Motor neuron (in vitro differentiated cells): ENCODE data around the gene PCDHGC3. TPM values are rescaled to one million over a fixed set of nuclear protein-coding genes. Genes with fewer than 3 reads are reported as not detected.

Experiments
- ATAC-seq, 8 experiments: fragments of 200-7000 bp; cut with Tn5 transposase; replicated peaks in 6 of 8; 2 replicates each; pipeline ENCODE4 v1.8.0; 2021; ENCODE audit warnings: mild to moderate bottlenecking in 8 of 8, moderate library complexity in 8 of 8
- H3K27ac ChIP-seq, 2 donors: fragments of 250-450 bp; sonication (Bioruptor Pico); 2 replicates each; pipeline ENCODE4 v1.9.0; 2021; ENCODE audit warnings: antibody characterized with exemption in 2 of 2, mild to moderate bottlenecking in 2 of 2, moderate library complexity in 1 of 2
- H3K4me1 ChIP-seq, 2 donors: fragments of 250-450 bp; sonication (Bioruptor Pico); replicated peaks in 1 of 2; 2 replicates each; pipeline ENCODE4 v1.6.1; 2021; ENCODE audit warnings: antibody characterized with exemption in 2 of 2, mild to moderate bottlenecking in 2 of 2, moderate library complexity in 1 of 2
- H3K4me3 ChIP-seq, 5 donors: fragments of 250-450 bp; sonication (Bioruptor Pico); 2 replicates each; pipeline ENCODE4 v1.9.0; 2021; ENCODE audit warnings: antibody characterized with exemption in 5 of 5, mild to moderate bottlenecking in 5 of 5, moderate library complexity in 4 of 5
- WGBS, 10 experiments: fragments of 450-650 bp; shearing (Covaris generic); methylation state at CpG; one replicate each; pipeline ENCODE4 v1.0.0; 2022; 5-methylcytosine and 5-hydroxymethylcytosine counted together
- in situ Hi-C, 9 experiments: fragments of 400-800 bp; cut with MboI; loops; one replicate each; pipeline ENCODE4 v1.15.0; 2021; ENCODE audit warnings: low sequenced_read_pairs in 9 of 9, low pct_unique_long_range_greater_than_20kb in 2 of 9; ENCODE audit not compliant: unreplicated experiment in 9 of 9
- total RNA-seq, 8 experiments: library from RNA; unstranded; fragments of 300-600 nt; gene quantifications; 2 replicates each; pipeline versions ENCODE4 v1.2.3 to v1.2.4, GENCODE V29; 2022

Gene PCDHGC3
- total RNA-seq, 8 experiments from 2014 or later: 15.4 to 73.0 (median 26.0) TPM

- H3K4me3 ChIP-seq: no peak overlapping the region
- in situ Hi-C loops: loop anchor here in 1 of 9 experiments (10.0 kb wide), 1 partner anchor 119 kb away; the partner anchor contains the start of genes PCDHGA9 and PCDHGB6
- H3K27ac ChIP-seq: no peak overlapping the region
- peaks cover 23 to 27% of the 10 kb centered on the region in 2 donors for H3K4me1 ChIP-seq
- no peak for ATAC-seq
- WGBS, 10 experiments: 66 to 100% (median 83%) methylated on average over 2 to 8 of the region's 8 CpGs; no CpG with 5 or more reads in 2 of the 10 experiments
These were observed 48.2 kb downstream of the PCDHGC3 start for GRCh38 chr5:141523991-141524390.

DNA sequence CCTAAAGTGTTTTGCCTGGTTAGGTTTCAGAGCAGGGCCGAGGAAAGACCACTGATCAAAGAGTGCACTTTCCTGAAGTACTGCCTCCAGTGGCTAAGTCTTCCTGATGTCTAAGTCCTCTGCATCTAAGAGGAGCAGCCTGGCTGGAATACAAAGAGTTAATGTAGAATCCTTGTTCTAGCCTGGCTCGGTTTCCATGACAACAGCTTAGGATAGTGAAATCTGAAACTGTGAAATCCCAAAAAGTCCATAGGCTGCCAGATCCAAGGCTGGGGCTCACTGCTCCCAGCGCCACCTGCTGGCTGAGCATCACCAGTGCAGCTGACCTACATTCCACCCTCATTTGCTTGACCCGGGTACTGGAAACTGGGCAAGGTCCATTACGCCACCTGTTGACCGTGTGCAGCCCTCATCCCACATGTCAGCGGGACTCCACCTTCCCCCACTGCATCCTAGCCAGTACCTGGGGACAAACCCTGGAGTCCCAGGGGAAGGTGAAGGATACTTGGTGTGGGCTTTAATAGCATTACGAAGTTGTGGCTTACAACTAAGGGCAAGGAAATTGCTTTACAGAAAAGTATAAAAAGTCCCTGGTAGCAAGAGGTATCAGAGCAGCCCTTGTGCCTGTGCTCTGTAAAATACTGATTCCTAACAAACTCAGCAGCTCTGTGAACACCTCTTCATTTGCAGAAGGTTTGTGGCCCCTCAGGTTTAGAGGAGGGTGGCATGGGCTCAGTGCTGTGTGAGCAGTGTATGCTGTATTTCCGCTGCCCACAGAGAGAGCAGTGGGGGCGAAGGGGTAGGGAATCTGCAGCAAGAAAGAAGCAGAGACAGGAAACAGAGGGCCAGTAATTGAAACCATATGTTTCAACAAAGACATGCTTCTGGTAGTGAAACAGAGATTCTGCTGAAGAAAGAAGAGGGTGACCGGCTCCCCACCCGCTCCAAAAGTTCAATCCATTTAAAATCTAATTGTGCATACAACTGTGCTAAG is 49.1 kb downstream of the PCDHGC3 start:
- Histone ChIP-seq H3K27ac (no peak overlapping the region), H3K4me1 (peaks cover 23 to 27% of the 10 kb centered on the region in 2 donors), H3K4me3 (no peak overlapping the region)
- in situ Hi-C loops: loop anchor here in 5 of 9 experiments (10.0 to 25.0 kb wide), 2 partner anchors 113 to 120 kb away; partner anchors contain the start of genes PCDHGA9 (in 5 of the 5), PCDHGB6 (in 5 of the 5), PCDHGA10 (in 4 of the 5) and PCDHGA11 (in 4 of the 5)
- WGBS, 10 experiments: 0 to 63% (median 39%) methylated on average over 1 to 9 of the region's 12 CpGs; no CpG with 5 or more reads in 1 of the 10 experiments
- ATAC-seq: peak; percentile 48 to 93 (median 85)

- H3K4me3 ChIP-seq: no peak overlapping the region
- WGBS, 10 experiments: 19 to 92% (median 67%) methylated on average over 1 to 7 of the region's 7 CpGs
- H3K27ac ChIP-seq: no peak overlapping the region
- no peak for ATAC-seq
- in situ Hi-C loops: loop anchor here in 5 of 9 experiments (10.0 to 25.0 kb wide), 2 partner anchors 113 to 121 kb away; partner anchors contain the start of genes PCDHGA9 (in 5 of the 5), PCDHGB6 (in 5 of the 5), PCDHGA10 (in 4 of the 5) and PCDHGA11 (in 4 of the 5)
- peaks cover 21 to 26% of the 10 kb centered on the region in 2 donors for H3K4me1 ChIP-seq
These were observed 49.9 kb downstream of the PCDHGC3 start for GRCh38 chr5:141525653-141526052.

DNA sequence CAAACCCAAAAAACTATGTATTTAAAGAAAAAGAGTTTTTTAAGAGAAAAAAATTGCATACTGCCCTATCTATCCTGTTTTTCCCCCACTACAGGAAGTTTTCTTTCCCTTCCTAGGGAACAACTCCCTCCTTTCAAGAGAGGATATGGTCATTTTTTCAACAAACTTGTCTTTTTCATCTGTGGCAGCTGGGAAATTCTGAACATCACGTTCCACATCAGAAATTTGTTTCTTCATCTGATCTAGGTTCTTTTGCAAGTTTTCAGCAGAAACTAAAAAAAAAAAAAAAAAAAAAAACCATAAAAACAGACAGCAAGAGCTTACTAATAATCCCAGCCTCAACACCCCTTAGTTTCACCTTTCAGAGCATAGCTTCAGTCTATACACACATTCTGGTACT is 51.7 kb downstream of the PCDHGC3 start:
- Histone ChIP-seq H3K4me3 (no peak overlapping the region), H3K4me1 (peaks cover 9 to 15% of the 10 kb centered on the region in 2 donors), H3K27ac (no peak overlapping the region)
- 0 to 100% (median 83%) methylated on average over 1 of the region's 1 CpG; no CpG with 5 or more reads in 2 of the 10 experiments for WGBS, 10 experiments
- in situ Hi-C loops: loop anchor here in 5 of 9 experiments (10.0 to 25.0 kb wide), 2 partner anchors 115 to 123 kb away; partner anchors contain the start of genes PCDHGA9 (in 5 of the 5), PCDHGB6 (in 5 of the 5), PCDHGA10 (in 4 of the 5) and PCDHGA11 (in 4 of the 5)
- no peak for ATAC-seq

Other genes with a start within 250 kb of the PCDHGC3 start
- 1 to 10 TPM in 6 of 8 experiments, under 1 TPM in 2; 0.25 to 8.6 (median 3.5) TPM for gene PCDHB15, start 230.6 kb upstream of the PCDHGC3 start, total RNA-seq
- 1 to 10 TPM in 1 of 8 experiments, under 1 TPM in 5, not detected in 2; 0.14 to 1.4 (median 0.54) TPM for gene SLC25A2, start 171.9 kb upstream of the PCDHGC3 start, total RNA-seq
- gene TAF7, start 155.2 kb upstream of the PCDHGC3 start, total RNA-seq: 100 to 1,000 TPM in 2 of 8 experiments, 10 to 100 TPM in 6; 58.8 to 118 (median 71.3) TPM
- gene PCDHGA1, start 145.5 kb upstream of the PCDHGC3 start, total RNA-seq: 1 to 10 TPM in 2 of 8 experiments, under 1 TPM in 6; 0.23 to 1.3 (median 0.79) TPM
- gene PCDHGA2, start 137.2 kb upstream of the PCDHGC3 start, total RNA-seq: 1 to 10 TPM in 2 of 8 experiments, under 1 TPM in 6; 0.16 to 1.5 (median 0.34) TPM
- gene PCDHGA3, start 132.1 kb upstream of the PCDHGC3 start, total RNA-seq: 10 to 100 TPM in 1 of 8 experiments, 1 to 10 TPM in 1, under 1 TPM in 6; 0.05 to 32.1 (median 0.65) TPM
- gene PCDHGB1, start 125.9 kb upstream of the PCDHGC3 start, total RNA-seq: 1 to 10 TPM in 3 of 8 experiments, under 1 TPM in 5; 0.33 to 4.4 (median 0.83) TPM
- 1 to 10 TPM in 5 of 8 experiments, under 1 TPM in 3; 0.22 to 3.2 (median 1.4) TPM for gene PCDHGA4, start 120.9 kb upstream of the PCDHGC3 start, total RNA-seq
- 10 to 100 TPM in 1 of 8 experiments, 1 to 10 TPM in 2, under 1 TPM in 5; 0.41 to 10.7 (median 0.83) TPM for gene PCDHGB2, start 116.0 kb upstream of the PCDHGC3 start, total RNA-seq
- gene PCDHGA5, start 111.8 kb upstream of the PCDHGC3 start, total RNA-seq: 1 to 10 TPM in 2 of 8 experiments, under 1 TPM in 6; 0.16 to 5.2 (median 0.50) TPM
- gene PCDHGB3, start 105.7 kb upstream of the PCDHGC3 start, total RNA-seq: 1 to 10 TPM in 3 of 8 experiments, under 1 TPM in 5; 0.22 to 6.5 (median 0.59) TPM
- gene PCDHGA6, start 102.1 kb upstream of the PCDHGC3 start, total RNA-seq: 1 to 10 TPM in 4 of 8 experiments, under 1 TPM in 4; 0.11 to 6.9 (median 0.88) TPM
- 1 to 10 TPM in 2 of 8 experiments, under 1 TPM in 6; 0.16 to 5.8 (median 0.52) TPM for gene PCDHGA7, start 93.2 kb upstream of the PCDHGC3 start, total RNA-seq
- gene PCDHGB4, start 88.3 kb upstream of the PCDHGC3 start, total RNA-seq: 10 to 100 TPM in 1 of 8 experiments, 1 to 10 TPM in 5, under 1 TPM in 2; 0.22 to 92.9 (median 1.4) TPM
- gene PCDHGA8, start 83.3 kb upstream of the PCDHGC3 start, total RNA-seq: 1 to 10 TPM in 2 of 8 experiments, under 1 TPM in 6; 0.11 to 5.7 (median 0.57) TPM
- 10 to 100 TPM in 1 of 8 experiments, 1 to 10 TPM in 3, under 1 TPM in 4; 0.05 to 11.4 (median 0.83) TPM for gene PCDHGB5, start 78.0 kb upstream of the PCDHGC3 start, total RNA-seq
- gene PCDHGA9, start 73.2 kb upstream of the PCDHGC3 start, total RNA-seq: 1 to 10 TPM in 4 of 8 experiments, under 1 TPM in 4; 0.22 to 5.5 (median 1.3) TPM
- 10 to 100 TPM in 5 of 8 experiments, 1 to 10 TPM in 3; 1.1 to 46.7 (median 31.5) TPM for gene PCDHGB6, start 67.9 kb upstream of the PCDHGC3 start, total RNA-seq
- gene PCDHGA10, start 63.0 kb upstream of the PCDHGC3 start, total RNA-seq: 1 to 10 TPM; 2.1 to 7.6 (median 4.4) TPM
- gene PCDHGB7, start 58.3 kb upstream of the PCDHGC3 start, total RNA-seq: 10 to 100 TPM in 2 of 8 experiments, 1 to 10 TPM in 6; 4.7 to 31.4 (median 9.2) TPM
- gene PCDHGA11, start 54.9 kb upstream of the PCDHGC3 start, total RNA-seq: 1 to 10 TPM; 1.3 to 8.8 (median 3.8) TPM
- 10 to 100 TPM in 1 of 8 experiments, 1 to 10 TPM in 7; 1.0 to 16.1 (median 1.5) TPM for gene PCDHGA12, start 45.5 kb upstream of the PCDHGC3 start, total RNA-seq
- gene PCDHGC4, start 9.1 kb downstream of the PCDHGC3 start, total RNA-seq: 1 to 10 TPM in 5 of 8 experiments, under 1 TPM in 3; 0.46 to 6.7 (median 4.8) TPM
- gene PCDHGC5, start 13.1 kb downstream of the PCDHGC3 start, total RNA-seq: 1 to 10 TPM in 4 of 8 experiments, under 1 TPM in 4; 0.31 to 4.1 (median 1.1) TPM
- 10 to 100 TPM in 6 of 8 experiments, 1 to 10 TPM in 2; 7.4 to 93.8 (median 20.0) TPM for gene DIAPH1, start 143.0 kb downstream of the PCDHGC3 start, total RNA-seq
- 10 to 100 TPM; 35.2 to 77.3 (median 58.3) TPM for gene HDAC3, start 160.9 kb downstream of the PCDHGC3 start, total RNA-seq
- 10 to 100 TPM in 5 of 8 experiments, 1 to 10 TPM in 3; 6.0 to 18.6 (median 12.5) TPM for gene RELL2, start 161.0 kb downstream of the PCDHGC3 start, total RNA-seq
- gene FCHSD1, start 175.5 kb downstream of the PCDHGC3 start, total RNA-seq: 10 to 100 TPM in 4 of 8 experiments, 1 to 10 TPM in 4; 5.2 to 22.6 (median 11.1) TPM
- 1 to 10 TPM in 7 of 8 experiments, under 1 TPM in 1; 0.58 to 5.6 (median 2.7) TPM for gene ARAP3, start 206.3 kb downstream of the PCDHGC3 start, total RNA-seq